Type B pancreatic cell (in vitro differentiated cells): Measurements from ENCODE around the gene SPDYE17. TPM values are rescaled to one million over a fixed set of nuclear protein-coding genes. Genes with fewer than 3 reads are reported as not detected.
"Not testable (repeated sequence)": the region's sequence is repeated elsewhere in the genome, so short reads cannot be mapped to it uniquely, and the experiment has no call there.

ENCODE experiments used
- DNase-seq: peaks from one replicate; pipeline ENCODE4 v3.0.0; 2021; ENCODE audit warnings: mixed read lengths; ENCODE audit not compliant: unreplicated experiment; ENCODE audit errors: extremely low spot score
- H3K27ac Mint-ChIP-seq: 2 replicates; pipeline ENCODE4 v1.8.0; 2021; ENCODE audit warnings: mild to moderate bottlenecking, mixed read lengths
- H3K27me3 Mint-ChIP-seq: 2 replicates; pipeline ENCODE4 v1.8.0; 2021; ENCODE audit warnings: mixed read lengths
- H3K36me3 Mint-ChIP-seq: 2 replicates; pipeline ENCODE4 v1.8.0; 2021; ENCODE audit warnings: mixed read lengths
- H3K4me1 Mint-ChIP-seq: one replicate; pipeline ENCODE4 v1.8.0; 2021; ENCODE audit warnings: mixed read lengths; ENCODE audit not compliant: unreplicated experiment
- H3K4me3 Mint-ChIP-seq: 2 replicates; pipeline ENCODE4 v1.8.0; 2021; ENCODE audit warnings: mild to moderate bottlenecking, mixed read lengths
- H3K9me3 Mint-ChIP-seq: 2 replicates; pipeline ENCODE4 v1.8.0; 2021; ENCODE audit warnings: mixed read lengths
- total RNA-seq: library from RNA; stranded (reverse); gene quantifications from 2 replicates; pipeline ENCODE4 v1.2.1, GENCODE V29; 2021; ENCODE audit warnings: low replicate concordance

The SPDYE17 gene
- total RNA-seq, 1 donor from 2014 or later = not detected

DNA sequence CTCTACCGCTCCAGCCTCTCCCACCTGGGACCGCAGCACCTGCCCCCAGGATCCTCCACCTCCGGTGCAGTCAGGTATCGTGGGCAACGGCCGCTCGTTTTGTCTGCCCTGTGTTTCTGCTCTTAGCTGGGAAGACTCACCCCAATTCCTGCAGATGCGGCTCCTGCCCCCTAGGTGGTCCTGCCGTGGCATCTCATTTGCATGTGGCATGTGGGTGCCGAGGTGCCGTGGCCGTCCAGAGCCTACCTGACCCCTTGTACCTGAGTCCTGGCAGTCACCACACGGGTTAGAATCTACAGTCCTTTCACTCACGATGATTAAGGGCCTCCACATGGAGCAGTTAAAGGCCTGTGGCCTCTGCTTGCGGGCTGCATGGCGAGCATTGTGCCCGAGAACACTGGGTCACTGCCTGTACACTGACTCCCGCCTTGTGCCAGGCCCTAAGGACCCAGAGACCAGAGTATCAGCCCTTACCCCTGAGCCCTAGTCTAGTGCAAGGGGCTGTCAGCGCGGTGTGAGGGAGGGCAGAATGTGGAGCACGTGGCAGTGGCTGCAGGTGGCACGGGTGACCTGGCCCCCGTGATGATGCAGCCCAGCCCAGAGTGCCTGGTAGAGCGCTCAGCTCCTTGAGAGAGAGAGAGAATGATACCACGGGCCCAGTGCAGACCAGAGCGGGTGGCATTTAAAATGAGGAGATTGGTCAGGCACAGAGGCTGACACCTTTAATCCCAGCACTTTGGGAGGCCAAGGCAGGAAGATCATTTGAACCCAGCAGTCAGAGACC is 50.8 kb downstream of the SPDYE17 start:
- H3K36me3 Mint-ChIP-seq, DNase-seq, H3K27ac Mint-ChIP-seq, H3K9me3 Mint-ChIP-seq, H3K4me3 Mint-ChIP-seq, H3K27me3 Mint-ChIP-seq, H3K4me1 Mint-ChIP-seq: not testable (repeated sequence)

DNA sequence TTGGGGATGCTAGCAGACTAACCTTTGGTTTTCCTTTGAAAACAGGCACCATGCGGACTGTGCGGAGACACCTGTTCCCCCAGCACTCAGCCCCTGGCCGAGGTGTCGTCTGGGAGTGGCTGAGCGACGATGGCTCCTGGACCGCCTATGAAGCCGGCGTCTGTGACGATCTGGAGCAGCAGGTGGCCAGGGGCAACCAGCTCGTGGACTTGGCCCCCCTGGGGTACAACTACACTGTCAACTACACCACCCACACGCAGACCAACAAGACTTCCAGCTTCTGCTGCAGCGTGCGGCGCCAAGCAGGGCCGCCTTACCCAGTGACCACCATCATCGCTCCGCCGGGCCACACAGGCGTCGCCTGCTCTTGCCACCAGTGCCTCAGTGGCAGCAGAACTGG is 51.6 kb downstream of the SPDYE17 start:
- H3K4me3 Mint-ChIP-seq, H3K27me3 Mint-ChIP-seq, H3K27ac Mint-ChIP-seq, H3K4me1 Mint-ChIP-seq, DNase-seq, H3K36me3 Mint-ChIP-seq, H3K9me3 Mint-ChIP-seq: not testable (repeated sequence)

DNA sequence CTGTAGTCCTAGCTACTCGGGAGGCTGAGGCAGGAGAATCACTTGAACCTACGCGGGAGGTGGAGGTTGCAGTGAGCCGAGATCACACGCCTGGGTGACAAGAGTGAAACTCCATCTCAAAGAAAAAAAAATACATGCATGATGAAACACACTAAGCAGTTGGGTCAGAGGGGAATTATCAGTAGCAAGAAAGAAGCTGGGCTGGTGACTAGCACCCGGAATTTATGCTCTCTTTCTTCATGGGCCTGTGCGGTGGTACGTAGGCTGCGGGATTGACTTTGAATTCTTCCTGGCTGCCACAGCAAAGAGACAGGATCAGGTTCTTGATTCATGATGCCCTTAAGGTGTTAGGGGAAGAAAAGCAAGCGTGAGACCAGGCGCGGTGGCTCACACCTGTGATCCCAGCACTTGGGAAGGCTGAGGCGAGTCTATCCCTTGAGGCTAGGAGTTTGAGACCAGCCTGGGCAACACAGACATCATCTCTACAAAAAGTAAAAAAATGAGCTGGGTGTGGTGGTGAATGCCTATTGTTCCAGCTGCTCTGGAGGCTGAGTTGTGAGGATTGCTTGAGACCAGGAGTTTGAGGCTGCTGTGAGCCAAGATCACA is 54.3 kb downstream of the SPDYE17 start:
- not testable (repeated sequence) for H3K36me3 Mint-ChIP-seq, H3K4me3 Mint-ChIP-seq, H3K4me1 Mint-ChIP-seq, H3K27me3 Mint-ChIP-seq, H3K9me3 Mint-ChIP-seq, DNase-seq, H3K27ac Mint-ChIP-seq

DNA sequence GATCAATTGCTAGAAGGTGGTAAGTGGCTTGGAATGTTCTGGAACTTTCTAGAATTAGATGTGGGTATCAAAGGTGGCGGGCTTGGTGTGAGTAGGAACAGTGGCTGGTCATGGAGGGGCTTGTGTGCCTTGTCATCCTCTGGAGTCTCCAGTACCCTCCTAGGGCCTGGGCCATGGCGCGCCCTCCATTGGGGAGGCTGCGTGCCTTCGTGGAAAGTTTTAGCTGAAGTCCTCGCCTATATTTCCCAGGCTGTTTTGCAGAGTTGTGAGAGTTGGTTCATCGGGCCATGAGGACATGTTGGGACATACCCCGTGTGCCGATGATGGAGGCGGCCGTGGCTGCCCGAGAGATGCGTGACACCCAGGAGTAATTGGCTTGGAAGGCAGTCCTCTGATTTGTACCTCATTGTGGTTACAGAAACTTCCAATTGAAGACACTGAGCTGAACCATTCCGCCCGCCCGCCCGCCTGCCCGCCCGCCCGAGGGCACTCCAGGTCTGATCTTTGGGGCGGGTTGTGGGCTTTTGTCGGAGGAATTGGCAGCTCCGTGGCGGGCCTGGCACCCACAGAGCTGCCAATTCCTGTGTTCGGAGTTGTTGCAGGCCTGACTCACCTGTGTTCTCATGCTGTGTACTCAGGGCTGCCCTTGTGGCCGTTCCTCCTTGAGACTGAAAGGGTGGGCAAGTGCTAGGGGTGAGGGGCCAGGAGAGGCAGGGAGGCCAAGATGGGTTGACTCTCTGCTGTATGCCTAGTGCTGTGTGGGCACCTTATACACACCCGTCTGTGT is 57.2 kb downstream of the SPDYE17 start:
- not testable (repeated sequence) for DNase-seq, H3K36me3 Mint-ChIP-seq, H3K4me3 Mint-ChIP-seq, H3K9me3 Mint-ChIP-seq, H3K27me3 Mint-ChIP-seq, H3K27ac Mint-ChIP-seq, H3K4me1 Mint-ChIP-seq

DNA sequence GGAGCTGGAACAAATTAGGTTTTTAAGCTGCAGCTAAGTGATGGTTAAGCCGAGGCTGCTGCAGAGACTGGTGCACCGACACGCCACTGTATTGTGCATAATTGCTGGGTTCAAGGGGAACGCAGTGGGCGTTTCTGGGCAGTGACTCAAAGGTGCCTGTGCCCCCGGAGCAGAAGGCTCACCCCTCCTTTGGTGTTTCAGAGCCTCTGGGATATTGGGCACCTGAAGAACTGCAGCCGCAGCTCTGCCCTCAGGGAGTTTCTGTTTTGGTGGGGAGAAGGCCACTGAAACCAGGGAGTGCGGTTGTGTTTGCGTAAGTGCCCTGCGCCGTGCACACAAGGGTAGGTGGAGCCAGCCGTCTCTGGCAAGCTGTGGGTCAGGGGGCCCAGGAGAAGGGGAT is 57.8 kb downstream of the SPDYE17 start:
- H3K36me3 Mint-ChIP-seq, H3K27me3 Mint-ChIP-seq, H3K27ac Mint-ChIP-seq, H3K4me1 Mint-ChIP-seq, H3K4me3 Mint-ChIP-seq, DNase-seq, H3K9me3 Mint-ChIP-seq: not testable (repeated sequence)

DNA sequence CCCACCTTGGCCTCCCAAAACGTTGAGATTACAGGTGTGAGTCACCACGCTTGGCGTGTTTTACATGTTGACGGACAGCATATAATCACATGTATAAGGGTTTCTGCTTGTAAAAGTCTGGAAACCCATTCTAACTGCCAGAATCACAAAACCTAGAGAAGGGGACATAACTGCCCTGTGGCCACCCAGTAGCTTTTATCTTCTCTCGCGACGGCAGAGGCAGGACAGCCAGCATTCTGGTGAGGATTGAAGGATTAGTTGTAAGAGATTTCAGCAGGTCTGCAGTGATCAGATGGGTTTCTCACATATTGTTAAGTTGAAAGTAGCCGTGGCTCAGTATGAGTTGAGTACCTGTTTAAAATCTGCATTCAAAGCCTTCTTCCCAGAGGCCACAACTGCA is 59.8 kb downstream of the SPDYE17 start:
- H3K27ac Mint-ChIP-seq, H3K36me3 Mint-ChIP-seq, DNase-seq, H3K27me3 Mint-ChIP-seq, H3K4me1 Mint-ChIP-seq, H3K4me3 Mint-ChIP-seq, H3K9me3 Mint-ChIP-seq: not testable (repeated sequence)

Other genes with a start within 250 kb of the SPDYE17 start
- 0.36 TPM in 1 of 2 replicates, not detected in the other for gene SPDYE18, start 30.2 kb upstream of the SPDYE17 start, total RNA-seq
- gene CCDC146, start 90.3 kb upstream of the SPDYE17 start, total RNA-seq = 2.1 and 15.3 TPM in 2 replicates
- 0.99 and 1.9 TPM in 2 replicates for gene FGL2, start 167.5 kb upstream of the SPDYE17 start, total RNA-seq